ENCODE data around the gene MTERF4.
"Not testable (repeated sequence)": the region's sequence is repeated elsewhere in the genome, so short reads cannot be mapped to it uniquely, and the experiment has no call there.

Gene MTERF4

DNA sequence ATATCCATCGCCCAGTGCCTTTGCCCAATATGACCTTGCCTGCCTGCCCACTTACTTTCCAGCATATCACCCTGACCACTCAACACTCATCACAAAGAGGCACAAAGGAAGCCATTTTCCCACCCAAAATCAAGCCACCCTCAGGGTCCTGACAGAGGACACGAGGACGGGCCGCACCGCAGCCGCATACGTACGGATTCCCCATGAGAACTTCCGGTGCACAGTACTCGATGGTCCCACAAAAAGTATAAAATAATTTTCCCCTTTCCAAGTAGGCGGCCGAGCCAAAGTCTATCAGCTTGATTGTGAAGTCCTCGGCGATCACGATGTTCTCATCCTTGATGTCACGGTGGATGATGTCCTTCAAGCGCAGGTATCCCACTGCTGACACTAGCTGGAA, 10.0 kb upstream of the MTERF4 start:
- no peak for DNase-seq (ENCODE audit: low read depth in 1 of 2, low spot score in 1 of 2)

DNA sequence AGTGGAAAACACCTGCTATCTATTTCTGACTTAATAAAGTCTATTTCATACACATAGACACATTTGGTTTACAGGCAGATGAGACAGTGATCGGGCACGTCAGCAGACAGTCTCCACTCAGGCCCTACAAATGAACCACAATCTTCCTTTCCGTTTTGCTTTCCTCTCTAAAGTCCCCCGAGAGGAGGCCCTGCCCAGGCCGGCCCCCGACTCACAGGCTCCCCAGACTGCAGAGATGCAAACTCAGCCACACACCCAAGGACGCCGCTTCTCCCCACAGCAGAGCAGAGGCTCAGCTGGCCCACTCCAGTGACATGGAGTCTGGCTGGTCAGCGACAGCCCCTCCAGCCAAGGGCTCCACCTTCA, 9.3 kb upstream of the MTERF4 start:
- DNase-seq (ENCODE audit: low read depth in 1 of 2, low spot score in 1 of 2), result no peak

DNA sequence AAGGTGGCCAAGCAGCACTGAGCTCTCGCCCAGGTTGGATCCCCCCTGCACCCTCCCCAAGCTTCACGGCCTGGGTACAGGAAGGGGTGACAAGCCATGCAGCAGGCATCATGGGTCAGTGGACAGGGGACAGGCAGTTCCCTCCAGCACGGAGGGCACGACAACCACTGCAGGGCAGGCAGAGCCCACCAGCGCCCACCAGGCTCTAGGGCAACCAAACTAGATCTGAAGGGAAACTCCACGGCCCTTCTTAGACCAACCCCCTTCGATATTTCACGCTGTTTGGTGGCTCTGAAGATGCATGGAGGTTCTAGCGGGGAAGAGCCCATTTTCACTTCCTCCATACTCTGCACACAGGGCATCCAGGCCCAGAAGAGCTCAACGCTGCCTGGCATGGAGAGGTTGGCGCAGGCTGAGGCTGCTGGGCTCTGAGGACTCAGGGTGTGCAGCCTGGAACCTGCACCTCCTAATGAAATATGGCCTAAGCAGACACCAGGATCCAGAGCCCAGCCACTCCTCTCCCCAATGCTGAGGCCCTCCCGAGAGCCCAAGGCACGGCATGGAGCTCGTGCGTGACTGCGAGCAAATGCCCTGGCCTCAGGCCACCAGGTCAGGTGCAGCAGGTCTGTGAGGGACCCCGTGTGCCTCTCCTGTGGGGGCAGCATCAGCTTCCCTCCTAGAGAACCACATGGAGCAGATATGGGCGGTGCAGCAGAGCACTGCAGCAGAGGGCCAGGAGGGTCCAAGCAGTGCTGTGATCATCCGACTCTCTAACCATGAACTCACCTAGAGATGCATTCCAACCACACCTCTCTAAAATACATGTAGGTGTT, 8.7 kb upstream of the MTERF4 start:
- no peak for DNase-seq (ENCODE audit: low read depth in 1 of 2, low spot score in 1 of 2)

DNA sequence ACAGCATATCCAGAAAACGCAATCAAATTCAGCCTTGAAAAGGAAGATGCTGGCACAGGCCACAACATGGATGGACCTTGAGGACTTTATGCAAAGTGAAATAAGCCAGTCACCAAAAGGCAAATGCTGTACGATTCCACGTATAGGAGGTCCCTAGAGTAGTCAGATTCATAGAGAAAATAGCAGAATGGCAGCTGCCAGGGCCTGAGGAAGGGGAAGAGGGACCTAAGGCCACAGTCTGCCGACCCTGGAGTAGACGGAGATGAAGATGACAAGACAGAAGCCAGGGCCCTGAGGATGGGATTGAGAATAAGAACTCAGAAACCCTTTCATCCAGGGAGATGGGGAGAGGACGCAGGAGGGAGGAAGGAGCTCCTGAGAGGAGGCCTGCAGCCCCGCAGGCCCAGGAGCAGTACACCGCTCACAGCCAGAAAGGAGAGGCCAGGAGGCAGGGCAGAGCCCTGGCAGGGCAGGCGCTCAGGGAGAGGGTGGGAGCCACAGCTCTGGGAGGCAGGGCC, 8.1 kb upstream of the MTERF4 start:
- no peak for DNase-seq (ENCODE audit: low read depth in 1 of 2, low spot score in 1 of 2)

DNA sequence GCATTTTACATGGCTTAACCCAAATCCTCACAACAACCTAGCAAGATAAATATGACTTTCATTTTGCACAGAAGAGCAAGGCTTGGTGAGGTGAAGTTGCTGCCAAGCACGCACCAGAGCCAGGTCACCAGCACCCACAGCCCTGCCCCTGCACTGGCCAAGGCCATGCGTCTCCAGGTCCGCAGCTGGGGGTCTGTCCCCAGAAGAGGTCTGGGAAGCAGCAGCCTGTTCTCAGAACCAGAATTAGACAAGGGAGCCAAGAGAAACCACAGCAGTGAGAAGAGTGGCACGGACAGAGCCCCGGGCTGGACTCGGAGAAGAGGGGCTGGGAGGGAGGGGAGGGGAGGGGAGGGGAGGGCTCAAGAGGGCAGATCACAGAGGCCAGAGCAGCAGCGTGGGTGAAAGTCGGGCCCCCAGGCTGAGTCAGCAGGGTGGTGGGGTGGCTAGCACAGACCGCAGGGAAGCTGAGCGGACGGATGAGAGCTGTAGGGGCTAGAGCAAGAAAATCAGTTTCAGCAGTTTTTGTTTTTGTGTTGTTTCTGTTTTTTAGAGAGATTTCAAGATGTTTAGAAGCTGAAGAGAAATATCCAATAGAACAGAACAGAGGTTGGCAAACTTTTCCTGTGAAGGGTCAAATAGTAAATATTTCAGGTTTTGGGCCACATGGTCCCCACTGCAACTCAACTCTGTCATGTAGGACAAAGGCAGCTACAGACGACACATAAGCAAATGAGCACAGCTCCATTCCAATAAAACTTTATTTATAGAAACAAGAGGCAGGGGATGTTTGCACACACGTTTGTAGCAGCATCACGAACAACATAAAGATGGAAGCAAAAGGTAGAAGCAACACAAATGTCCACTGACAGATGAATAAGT, 7.4 kb upstream of the MTERF4 start:
- DNase-seq (ENCODE audit: low read depth in 1 of 2, low spot score in 1 of 2), result no peak

DNA sequence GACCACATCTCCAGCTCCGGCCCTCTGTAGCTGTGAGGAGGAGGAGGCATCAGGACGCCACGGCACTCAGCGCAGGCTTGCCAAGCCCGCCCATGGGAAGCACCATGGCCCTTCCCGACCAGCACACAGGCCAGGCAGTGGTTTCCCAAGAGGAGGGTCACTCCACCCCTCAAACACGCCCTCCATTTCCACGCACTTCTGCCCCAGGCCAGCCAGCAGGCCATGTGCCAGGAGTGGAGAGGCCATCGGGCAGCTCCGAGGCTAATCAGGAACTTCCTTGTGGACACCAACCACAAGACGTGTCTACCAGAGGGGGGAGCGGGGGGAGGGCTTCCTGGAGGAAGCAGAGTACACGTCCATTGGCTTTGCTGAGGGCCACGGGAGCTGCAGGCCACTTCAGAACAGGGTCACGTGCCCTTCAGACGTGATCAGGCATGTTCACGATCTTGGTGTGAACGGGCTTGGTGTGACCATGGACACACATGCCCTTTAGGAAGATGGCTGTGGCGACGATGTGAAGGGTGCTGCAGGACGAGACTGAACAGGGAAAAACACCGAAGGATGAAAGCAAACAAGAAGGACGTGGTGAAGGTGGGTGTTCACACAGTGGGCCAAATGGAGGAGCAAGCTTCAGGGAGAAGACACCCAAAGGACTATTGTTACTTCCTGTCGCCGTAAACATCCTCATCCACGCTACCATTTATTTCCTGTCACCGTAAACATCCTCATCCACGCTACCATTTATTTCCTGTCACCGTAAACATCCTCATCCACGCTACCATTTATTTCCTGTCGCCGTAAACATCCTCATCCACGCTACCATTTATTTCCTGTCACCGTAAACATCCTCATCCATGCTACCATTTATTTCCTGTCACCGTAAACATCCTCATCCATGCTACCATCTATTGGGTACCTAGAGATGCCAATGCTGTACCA, 6.5 kb upstream of the MTERF4 start:
- DNase-seq (ENCODE audit: low read depth in 1 of 2, low spot score in 1 of 2), result no peak

DNA sequence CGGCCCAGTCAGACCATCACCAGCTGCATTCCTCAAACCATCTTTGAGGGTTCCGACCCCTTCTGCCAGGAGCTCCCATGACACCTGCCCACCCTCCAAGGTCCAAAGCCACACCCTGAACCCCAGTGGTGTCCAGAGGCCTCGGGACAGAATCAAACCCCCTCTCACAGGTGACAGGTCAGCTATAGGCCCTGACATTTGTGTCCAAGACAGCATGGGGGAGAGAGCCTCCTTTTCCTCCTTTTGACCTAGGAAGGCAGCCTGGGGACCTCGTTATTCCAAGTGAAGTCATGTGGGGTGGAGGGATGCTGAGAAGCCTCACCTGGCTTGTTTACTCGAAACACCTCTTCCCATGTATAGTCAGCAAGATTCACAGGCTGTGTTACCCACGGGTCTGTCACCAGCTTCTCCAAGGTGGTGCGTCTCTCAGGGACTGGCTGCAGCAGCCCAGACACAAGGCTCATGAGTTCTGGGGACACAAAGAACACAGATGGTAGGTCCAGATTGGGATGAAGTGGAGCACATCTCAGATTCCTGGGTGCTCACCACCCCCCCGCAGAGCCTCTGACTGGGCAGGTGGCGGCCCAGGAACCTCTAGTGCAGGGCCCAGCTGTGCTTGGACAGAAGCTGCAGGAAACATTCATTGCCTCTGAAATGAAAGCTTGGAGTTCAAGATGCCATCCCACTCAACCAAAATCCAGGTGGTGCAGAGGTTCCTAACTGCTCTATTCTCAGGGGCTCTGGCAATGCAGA, 5.1 kb upstream of the MTERF4 start:
- no peak for DNase-seq (ENCODE audit: low read depth in 1 of 2, low spot score in 1 of 2)

DNA sequence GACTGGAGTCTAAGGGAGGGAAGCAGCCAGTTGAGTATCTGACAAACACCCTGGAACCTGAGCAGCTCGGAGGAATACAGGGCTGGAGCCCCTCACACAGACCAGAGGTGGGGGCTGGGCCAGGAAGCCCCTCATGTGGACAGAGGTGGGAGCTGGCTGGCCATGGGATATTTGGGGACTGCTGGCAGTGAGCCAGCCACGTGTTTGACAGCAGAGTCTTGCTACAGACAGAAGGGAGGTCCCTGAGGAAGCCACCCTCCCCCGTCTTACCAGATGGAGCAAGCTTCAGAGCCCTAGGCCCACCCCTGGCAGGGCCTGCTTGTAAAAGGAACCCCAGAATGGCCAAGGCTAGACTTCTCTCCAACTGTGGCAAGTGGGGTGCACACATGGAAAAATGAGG, 3.6 kb upstream of the MTERF4 start:
- DNase-seq (ENCODE audit: low read depth in 1 of 2, low spot score in 1 of 2), result no peak

DNA sequence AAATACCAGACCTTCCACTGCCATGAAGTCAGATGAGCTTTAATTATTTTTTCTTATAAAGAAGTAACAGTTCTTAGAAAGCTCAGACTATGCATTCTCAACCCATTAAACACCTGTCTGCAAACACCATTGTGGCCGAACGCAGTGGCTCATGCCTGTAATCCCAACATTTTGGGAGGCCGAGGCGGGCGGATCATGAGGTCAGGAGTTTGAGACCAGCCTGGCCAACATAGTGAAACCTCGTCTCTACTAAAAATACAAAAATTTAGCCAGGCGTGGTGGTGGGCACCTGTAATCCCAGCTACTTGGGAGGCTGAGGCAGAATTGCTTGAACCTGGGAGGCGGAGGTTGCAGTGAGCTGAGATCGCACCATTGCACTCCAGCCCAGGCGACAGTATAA, 2.5 kb upstream of the MTERF4 start:
- DNase-seq (ENCODE audit: low read depth in 1 of 2, low spot score in 1 of 2), result not testable (repeated sequence)

DNA sequence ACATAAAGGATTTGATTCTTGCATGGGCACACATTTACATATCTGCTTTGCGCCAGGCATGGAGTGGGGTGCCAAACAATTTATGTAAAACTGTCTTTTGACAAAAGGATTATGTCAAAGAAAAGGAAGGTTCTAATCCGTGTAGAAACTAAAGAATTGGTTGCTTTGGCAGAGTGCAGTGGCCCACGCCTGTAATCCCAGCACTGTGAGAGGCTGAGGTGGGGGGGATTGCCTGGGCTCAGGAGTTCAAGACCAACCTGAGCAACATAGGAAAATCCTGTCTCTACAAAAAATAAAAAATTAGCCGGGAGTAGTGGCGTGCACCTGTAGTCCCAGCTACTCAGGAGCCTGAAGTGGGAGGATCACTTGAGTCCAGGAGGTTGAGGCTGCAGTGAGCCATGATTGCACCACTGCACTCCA, 1.1 kb upstream of the MTERF4 start:
- no peak for DNase-seq (ENCODE audit: low read depth in 1 of 2, low spot score in 1 of 2)

DNA sequence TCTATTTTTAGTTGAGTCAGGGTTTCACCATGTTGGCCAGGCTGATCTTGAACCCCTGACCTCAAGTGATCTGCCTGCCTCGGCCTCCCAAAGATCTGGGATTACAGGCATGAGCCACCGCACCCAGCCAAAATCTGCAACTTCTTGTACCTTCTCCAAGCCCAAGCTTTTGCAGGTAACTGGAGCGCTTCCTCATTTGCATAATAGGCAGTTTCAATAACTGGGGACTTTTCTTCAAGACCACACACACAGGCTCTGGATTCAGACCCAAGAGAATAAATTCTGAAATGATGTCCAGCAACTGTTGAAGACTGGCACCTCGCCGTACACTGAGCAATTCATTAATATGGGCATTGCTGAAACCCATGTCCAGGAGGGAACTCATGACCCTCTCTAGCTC, 2.8 kb downstream of the MTERF4 start:
- DNase-seq (ENCODE audit: low read depth in 1 of 2, low spot score in 1 of 2), result no peak

DNA sequence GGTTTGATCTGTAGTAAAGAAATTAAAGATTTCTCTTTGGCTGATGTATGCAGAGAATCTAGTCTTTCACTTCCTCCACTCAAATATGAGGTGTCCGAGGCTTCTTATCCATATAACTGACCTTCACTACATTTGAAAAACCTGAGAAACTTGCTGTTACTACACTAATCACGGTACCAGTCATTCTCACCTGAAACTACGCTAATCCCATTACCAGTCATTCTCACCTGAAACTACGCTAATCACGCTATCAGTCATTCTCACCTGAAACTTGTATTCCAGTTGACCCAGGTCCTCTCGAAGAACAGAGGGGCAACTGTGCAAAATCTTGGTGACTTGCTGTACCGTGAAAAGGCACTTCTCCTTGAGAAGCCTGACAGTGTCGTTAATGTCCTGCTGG, 5.1 kb downstream of the MTERF4 start:
- DNase-seq (ENCODE audit: low read depth in 1 of 2, low spot score in 1 of 2), result no peak

DNA sequence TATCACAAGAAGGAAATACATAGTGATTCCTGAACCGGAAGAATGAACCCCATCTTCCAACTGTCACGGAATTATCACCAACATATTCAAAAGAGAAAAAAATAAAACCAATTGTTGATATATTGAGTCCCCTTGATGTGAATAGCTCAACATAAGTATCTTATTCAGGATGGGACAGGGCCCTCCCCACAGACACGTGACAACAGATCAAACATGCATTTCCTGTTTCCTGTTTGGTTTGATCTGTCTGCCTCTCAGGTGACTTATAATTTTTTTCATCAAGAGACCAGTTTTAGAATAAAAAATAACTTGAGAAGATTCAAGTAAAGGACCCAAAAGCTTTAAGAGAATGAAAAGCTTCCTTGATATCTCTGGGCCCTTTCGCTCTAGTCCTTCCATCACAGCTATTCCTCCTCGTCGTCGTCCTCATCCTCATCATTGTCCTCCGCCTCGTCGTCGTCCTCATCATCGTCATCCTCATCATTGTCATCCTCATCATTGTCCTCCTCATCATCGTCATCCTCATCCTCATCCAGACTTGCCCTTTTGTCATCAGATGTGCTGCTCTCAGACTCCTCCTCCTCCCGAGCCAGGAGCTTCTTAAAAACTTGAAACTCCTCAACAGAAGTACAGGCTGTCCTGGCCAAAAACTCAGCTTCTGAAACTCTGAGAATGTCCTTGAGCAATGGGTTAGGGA, 6.3 kb downstream of the MTERF4 start:
- peak in 1 of 2 donors; percentile 30 for DNase-seq (ENCODE audit: low read depth in 1 of 2, low spot score in 1 of 2)

DNA sequence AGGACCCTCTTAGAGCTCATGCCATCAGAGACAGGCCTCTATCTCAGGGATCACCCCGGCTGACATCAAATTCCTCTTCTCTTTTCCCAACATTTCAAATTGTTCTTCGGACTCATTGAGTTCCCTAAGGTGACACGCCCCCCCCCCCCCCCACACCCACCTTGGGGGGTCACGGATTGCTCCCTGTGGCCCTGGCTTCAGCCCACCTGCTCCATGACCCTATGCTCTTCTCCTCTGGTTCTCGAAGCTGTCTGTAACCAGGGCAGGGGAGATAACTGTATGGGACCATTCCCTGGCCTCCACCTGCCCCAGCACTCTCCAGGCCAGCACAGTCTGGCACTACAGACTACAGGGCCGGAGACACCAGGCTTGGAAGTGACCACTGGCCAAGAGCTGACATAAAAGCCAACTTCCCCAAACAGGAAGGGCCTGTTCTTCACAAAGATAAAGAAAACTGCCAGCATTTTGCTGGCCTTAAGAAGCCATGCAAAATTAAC, 7.1 kb downstream of the MTERF4 start:
- no peak for DNase-seq (ENCODE audit: low read depth in 1 of 2, low spot score in 1 of 2)

DNA sequence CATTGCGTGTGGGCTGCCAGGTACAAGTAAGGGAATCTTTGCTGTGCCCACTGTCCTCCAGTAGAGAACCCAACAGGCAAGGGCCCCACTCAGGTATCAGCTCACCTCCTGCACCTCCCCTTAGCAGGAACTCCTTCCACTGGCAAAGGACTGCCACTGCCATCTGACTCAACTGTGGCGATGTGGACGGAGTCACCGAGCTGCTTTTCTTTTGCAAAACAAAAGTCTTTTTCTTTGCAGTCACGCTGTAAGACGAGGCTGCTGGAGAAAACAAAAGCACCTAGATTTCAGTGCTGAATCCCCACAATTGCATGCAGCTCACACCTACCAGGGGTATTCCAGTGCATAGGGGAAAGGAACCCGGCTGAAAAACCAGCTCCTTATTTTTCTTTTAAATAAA, 7.9 kb downstream of the MTERF4 start:
- DNase-seq (ENCODE audit: low read depth in 1 of 2, low spot score in 1 of 2), result no peak

DNA sequence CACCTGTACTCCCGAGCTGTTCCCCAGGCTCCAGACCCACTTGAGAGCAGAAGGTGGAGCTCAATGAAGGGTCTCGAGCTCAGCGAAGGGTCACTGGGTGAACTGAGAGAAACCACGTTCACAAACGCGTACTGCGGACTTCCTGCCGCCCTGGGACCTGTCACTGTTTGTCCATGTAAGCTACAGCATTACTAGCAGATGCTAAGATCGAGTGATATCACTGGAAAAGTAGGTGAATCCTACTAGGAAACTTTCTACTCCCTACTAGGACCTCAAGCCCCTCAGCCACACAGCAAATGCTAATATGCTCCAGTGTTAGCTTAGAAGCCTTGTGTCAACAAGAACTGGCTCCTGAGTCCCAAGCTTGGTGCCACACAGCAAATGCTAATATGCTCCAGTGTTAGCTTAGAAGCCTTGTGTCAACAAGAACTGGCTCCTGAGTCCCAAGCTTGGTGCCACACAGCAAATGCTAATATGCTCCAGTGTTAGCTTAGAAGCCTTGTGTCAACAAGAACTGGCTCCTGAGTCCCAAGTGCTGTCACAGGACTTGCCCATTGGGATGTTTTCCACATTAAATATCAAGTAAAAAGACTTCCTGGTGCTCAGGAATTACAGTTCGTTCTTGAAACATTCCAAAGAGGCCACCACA, 8.8 kb downstream of the MTERF4 start:
- DNase-seq (ENCODE audit: low read depth in 1 of 2, low spot score in 1 of 2), result not testable (repeated sequence)

DNA sequence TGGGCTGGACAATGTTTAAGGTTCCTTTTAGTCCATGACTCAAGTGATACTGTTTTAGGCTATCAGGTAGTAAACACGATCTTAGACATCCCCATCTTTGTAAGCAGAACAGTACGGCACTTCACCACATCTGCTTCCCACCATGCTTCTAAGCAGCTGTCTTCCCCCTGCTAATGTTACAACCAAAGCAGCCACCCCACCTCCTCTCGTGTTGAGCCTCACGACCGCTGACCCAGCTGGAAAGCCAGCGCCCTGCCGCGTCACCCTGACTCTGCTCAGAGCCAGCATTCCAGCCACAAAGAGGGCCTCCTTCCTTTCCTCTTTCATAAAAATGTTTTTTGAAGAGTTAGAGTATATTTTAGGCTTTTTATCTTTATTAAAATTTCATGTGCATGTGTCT, 9.4 kb downstream of the MTERF4 start:
- no peak for DNase-seq (ENCODE audit: low read depth in 1 of 2, low spot score in 1 of 2)

DNA sequence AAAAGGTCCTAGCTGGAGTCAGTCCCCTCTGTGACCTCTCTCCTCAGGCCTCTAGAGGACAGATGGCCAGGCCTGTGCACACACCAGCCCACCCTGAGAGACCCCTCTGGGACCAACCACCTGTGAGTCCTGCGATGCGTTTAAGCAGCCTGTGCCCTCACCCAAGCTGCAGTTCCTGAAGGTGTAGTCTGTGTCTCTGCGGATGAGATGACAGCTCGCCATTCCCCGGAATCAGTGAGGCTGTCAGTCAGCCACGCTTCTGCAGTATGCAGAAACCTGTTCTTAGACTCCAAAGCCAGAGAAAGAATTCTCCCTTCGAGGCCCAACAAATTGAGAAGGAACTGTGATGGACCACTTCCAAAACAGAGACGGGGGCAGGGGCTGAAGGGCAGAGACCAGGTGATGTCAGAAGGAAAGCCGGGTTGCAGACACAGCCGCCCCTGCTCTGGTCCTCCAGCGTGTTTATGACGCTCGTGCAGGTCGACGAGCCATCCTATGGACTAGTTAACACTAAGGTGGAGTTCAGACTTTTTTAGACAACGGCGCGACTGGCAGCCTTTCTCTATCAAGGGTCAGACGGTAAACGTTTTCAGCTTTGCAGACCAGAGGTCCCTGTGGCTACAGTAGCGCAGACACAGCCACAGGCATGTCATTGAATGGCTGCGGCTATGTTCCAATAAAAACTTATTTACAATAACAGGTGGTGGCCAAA, 10.2 kb downstream of the MTERF4 start:
- DNase-seq (ENCODE audit: low read depth in 1 of 2, low spot score in 1 of 2), result no peak
